ENCODE data around the gene AGER. TPM values are rescaled to one million over a fixed set of nuclear protein-coding genes. Genes with fewer than 3 reads are reported as not detected.

The AGER gene
- total and polyA plus RNA-seq, 9 of the 15 experiments (the other 6 are each of a cell fraction or from before 2014, with no cell fraction given), result 1.2 to 11.5 (median 4.1) TPM

- peak; percentile 87 for TF ChIP-seq NBN (IDR thresholded peaks at IDR 0.05; ENCODE audit: low read depth)
- no peak for TF ChIP-seq PTRF (tag; IDR thresholded peaks at IDR 0.05)
- peak; percentile 82 for TF ChIP-seq HES1 (IDR thresholded peaks at IDR 0.05; ENCODE audit: low read depth)
- no peak for TF ChIP-seq CTCF (IDR thresholded peaks at IDR 0.05 in 2 of 3, conservative IDR thresholded peaks at IDR 0.05 in 1 of 3; ENCODE audit: insufficient read depth in 2 of 3, low read depth in 1 of 3, low read length in 3 of 3)
- TF ChIP-seq XRCC5 (IDR thresholded peaks at IDR 0.05; ENCODE audit: low read depth, low read length), result no peak
- 0 out of 2 replicates have a peak, but pooled peaks have one; percentile 79 for TF ChIP-seq TCF15 (CRISPR knock-in tag; IDR thresholded peaks at IDR 0.05)
- TF ChIP-seq ZNF280A (IDR thresholded peaks at IDR 0.05; ENCODE audit: low read depth, partially characterized antibody), result no peak
- TF ChIP-seq CBX1 (IDR thresholded peaks at IDR 0.05; ENCODE audit: low read depth), result no peak
- TF ChIP-seq ZNF586 (CRISPR knock-in tag; conservative IDR thresholded peaks at IDR 0.05), result no peak
- no peak for TF ChIP-seq ZNF778 (CRISPR knock-in tag; IDR thresholded peaks at IDR 0.05)
- TF ChIP-seq SMAD3 (CRISPR knock-in tag; conservative IDR thresholded peaks at IDR 0.05), result peak; percentile 71; the same call in 1 of the 2 replicates
- peak; percentile 96 for TF ChIP-seq NCOA4 (IDR thresholded peaks at IDR 0.05; ENCODE audit: partially characterized antibody)
- no peak for TF ChIP-seq CBX5 (IDR thresholded peaks at IDR 0.05; ENCODE audit: borderline replicate concordance, low read depth)
- no peak for TF ChIP-seq ZSCAN32 (CRISPR knock-in tag; IDR thresholded peaks at IDR 0.05)
- peak; percentile 86 for TF ChIP-seq CXXC5 (CRISPR knock-in tag; IDR thresholded peaks at IDR 0.05)
- TF ChIP-seq ERF (CRISPR knock-in tag; IDR thresholded peaks at IDR 0.05), result no peak
- no peak for TF ChIP-seq IFI16 (CRISPR knock-in tag; IDR thresholded peaks at IDR 0.05)
- TF ChIP-seq ZBTB34 (CRISPR knock-in tag; IDR thresholded peaks at IDR 0.05), result no peak
- peak in 1 of 2 experiments; percentile 79; a peak in 2 of 4 replicates for TF ChIP-seq NONO (IDR thresholded peaks at IDR 0.05; ENCODE audit: low read depth in 2 of 2, low read length in 1 of 2)
- TF ChIP-seq ZNF830 (CRISPR knock-in tag; IDR thresholded peaks at IDR 0.05), result no peak
- TF ChIP-seq ZNF551 (CRISPR knock-in tag; IDR thresholded peaks at IDR 0.05), result no peak
- no peak for TF ChIP-seq C11orf30 (IDR thresholded peaks at IDR 0.05; ENCODE audit: low read depth)
Measured at GRCh38 chr6:32131439-32131948, 52.6 kb downstream of the AGER start (continued).
